Body of pancreas (tissue), 4 donors: ENCODE data around the gene GRK3. TPM values are rescaled to one million over a fixed set of nuclear protein-coding genes. Genes with fewer than 3 reads are reported as not detected.

Source experiments
- ATAC-seq: fragments of 150-250 bp; one replicate; pipeline ENCODE4 v1.9.1; 2016
- DNase-seq, 4 donors: peaks; one replicate each; pipeline ENCODE4 v3.0.0-alpha.2; 2019
- H3K27ac ChIP-seq, 4 donors: fragments of 200-600 bp; sonication (generic); 1 replicate in 3 of 4; 2 replicates in 1 of 4; pipeline versions ENCODE4 v1.5.1 to v1.6.1; 2016 to 2019; ENCODE audit warnings: mild to moderate bottlenecking in 1 of 4, mixed read lengths in 1 of 4, moderate library complexity in 1 of 4
- H3K27me3 ChIP-seq, 2 donors: fragments of 200-600 bp; sonication (generic); one replicate each; pipeline ENCODE4 v1.6.0; 2016; ENCODE audit warnings: mild to moderate bottlenecking in 1 of 2
- H3K36me3 ChIP-seq, 2 donors: fragments of 200-600 bp; sonication (generic); replicated peaks in 1 of 2; 2 replicates each; pipeline ENCODE4 v1.5.1; 2016; ENCODE audit warnings: low read depth in 2 of 2; ENCODE audit not compliant: insufficient read depth in 1 of 2
- H3K4me1 ChIP-seq: fragments of 200-600 bp; sonication (generic); one replicate; pipeline ENCODE4 v1.6.0; 2016
- H3K4me3 ChIP-seq, 2 donors: fragments of 200-600 bp; sonication (generic); 1 replicate in 1 of 2; 2 replicates in 1 of 2; pipeline ENCODE4 v1.5.1; 2016 to 2019
- H3K9me3 ChIP-seq, 3 donors: fragments of 200-600 bp; sonication (generic); 1 replicate in 2 of 3; 2 replicates in 1 of 3; pipeline ENCODE4 v1.5.1; 2016
- CTCF ChIP-seq, 7 experiments: fragments of 450-650 bp in 4 of 7; fragments of 200-600 bp in 3 of 7; sonication (generic) in 3 of 7; IDR thresholded peaks; one replicate each; pipeline ENCODE4 v1.5.1; 2016 to 2019; ENCODE audit warnings: antibody characterized with exemption in 7 of 7
- POLR2A ChIP-seq, 3 donors: fragments of 450-650 bp; IDR thresholded peaks; one replicate each; pipeline ENCODE4 v1.6.1; 2016; ENCODE audit warnings: antibody characterized with exemption in 3 of 3, mild to moderate bottlenecking in 2 of 3
- WGBS, 2 donors: methylation state at CpG; one replicate each; pipeline ENCODE4 v1.1.5; 2017; 5-methylcytosine and 5-hydroxymethylcytosine counted together
- intact Hi-C: fragments of 100-400 bp; cut with DNase I; formaldehyde crosslinking; loops from one replicate; pipeline ENCODE4 v1.15.1; 2023
- total RNA-seq, 2 donors: library from RNA; depleted of rRNA; stranded (reverse); fragments of >200 nt; gene quantifications; one replicate each; pipeline ENCODE4 v1.1.0, GENCODE V29; 2016

The GRK3 gene
- total RNA-seq, 2 donors from 2014 or later, result 10.4 to 10.9 TPM

- ATAC-seq (no peak), DNase-seq (no peak)
- peaks cover 0 to 2% of the 10 kb centered on the region in 2 donors for H3K36me3 ChIP-seq
- H3K27ac ChIP-seq, result no peak overlapping the region
- TF ChIP-seq CTCF (IDR thresholded peaks at IDR 0.05), result no peak
- no peak for TF ChIP-seq POLR2A (IDR thresholded peaks at IDR 0.05)
- H3K27me3 ChIP-seq, result no peaks in the 10 kb centered on the region
- WGBS, 2 donors, result 78% methylated on average over 16 of the region's 16 CpGs
- no peak overlapping the region for H3K4me3 ChIP-seq
- intact Hi-C loops, result no loop called here
- H3K4me1 ChIP-seq, result no peaks in the 10 kb centered on the region
- no peaks in the 10 kb centered on the region for H3K9me3 ChIP-seq
Observed at GRCh38 chr22:25694196-25694907, 129.9 kb downstream of the GRK3 start.

- Histone ChIP-seq H3K36me3 (peaks cover 0 to 2% of the 10 kb centered on the region in 2 donors), H3K4me1 (no peaks in the 10 kb centered on the region), H3K27ac (no peak overlapping the region), H3K9me3 (no peaks in the 10 kb centered on the region), H3K4me3 (no peak overlapping the region), H3K27me3 (no peaks in the 10 kb centered on the region)
- no peak for DNase-seq
- TF ChIP-seq POLR2A (IDR thresholded peaks at IDR 0.05) (no peak), CTCF (IDR thresholded peaks at IDR 0.05) (no peak)
- 77 to 82% methylated on average over 5 of the region's 5 CpGs for WGBS, 2 donors
- no peak for ATAC-seq
- intact Hi-C loops, result no loop called here
Observed at GRCh38 chr22:25695146-25695545, 130.7 kb downstream of the GRK3 start.

- 71 to 87% methylated on average over 2 of the region's 2 CpGs for WGBS, 2 donors
- intact Hi-C loops, result no loop called here
- Histone ChIP-seq H3K27me3 (no peaks in the 10 kb centered on the region), H3K9me3 (no peaks in the 10 kb centered on the region), H3K4me3 (no peak overlapping the region), H3K27ac (no peak overlapping the region), H3K36me3 (peaks cover 0 to 2% of the 10 kb centered on the region in 2 donors), H3K4me1 (no peaks in the 10 kb centered on the region)
- ATAC-seq (no peak), DNase-seq (no peak)
- TF ChIP-seq CTCF (IDR thresholded peaks at IDR 0.05) (no peak), POLR2A (IDR thresholded peaks at IDR 0.05) (no peak)
Observed at GRCh38 chr22:25696763-25697162, 132.3 kb downstream of the GRK3 start.

GRCh38 chr22:25697181-25697664 lies 132.7 kb downstream of the GRK3 start:
- Histone ChIP-seq H3K9me3 (no peaks in the 10 kb centered on the region), H3K4me1 (no peaks in the 10 kb centered on the region), H3K4me3 (no peak overlapping the region), H3K27ac (no peak overlapping the region), H3K27me3 (no peaks in the 10 kb centered on the region), H3K36me3 (peaks cover 0 to 2% of the 10 kb centered on the region in 2 donors)
- WGBS, 2 donors, result 79 to 80% methylated on average over 5 of the region's 5 CpGs
- ATAC-seq, result no peak
- TF ChIP-seq CTCF (IDR thresholded peaks at IDR 0.05) (no peak), POLR2A (IDR thresholded peaks at IDR 0.05) (no peak)
- DNase-seq, result no peak
- intact Hi-C loops, result no loop called here

- H3K4me3 ChIP-seq, result no peak overlapping the region
- ATAC-seq, result no peak
- H3K9me3 ChIP-seq, result no peaks in the 10 kb centered on the region
- peaks cover 0 to 2% of the 10 kb centered on the region in 2 donors for H3K36me3 ChIP-seq
- no peaks in the 10 kb centered on the region for H3K4me1 ChIP-seq
- no peaks in the 10 kb centered on the region for H3K27me3 ChIP-seq
- intact Hi-C loops, result no loop called here
- DNase-seq, result no peak
- 86 to 94% methylated on average over 2 of the region's 2 CpGs for WGBS, 2 donors
- no peak overlapping the region for H3K27ac ChIP-seq
- TF ChIP-seq CTCF (IDR thresholded peaks at IDR 0.05) (no peak), POLR2A (IDR thresholded peaks at IDR 0.05) (no peak)
Observed at GRCh38 chr22:25697978-25698377, 133.5 kb downstream of the GRK3 start.
